NCI-H1694 (cell line): ENCODE measurements around the gene ZACN.

Experiments
- DNase-seq: peaks from one replicate; lab custom pipeline; 2025; lab: John Stamatoyannopoulos, UW

The ZACN gene

GRCh38 chr17:76103274-76104139 lies 24.5 kb downstream of the ZACN start, which contains the start of gene EXOC7:
Gene EXOC7, minus strand, starts transcription at chr17:76103787. Its CDS starts 95 bp downstream, at chr17:76103692.
- peak; percentile 87 for DNase-seq

GRCh38 chr17:76104140-76104895 lies 25.3 kb downstream of the ZACN start:
- no peak for DNase-seq

- no peak for DNase-seq
These were observed 25.9 kb downstream of the ZACN start for GRCh38 chr17:76104896-76105231.

- no peak for DNase-seq
These were observed 27.7 kb downstream of the ZACN start for GRCh38 chr17:76106703-76107102.

GRCh38 chr17:76107509-76107908 lies 28.5 kb downstream of the ZACN start:
- no peak for DNase-seq

- DNase-seq = no peak
These were observed 33.0 kb downstream of the ZACN start for GRCh38 chr17:76111956-76112355.

- no peak for DNase-seq
These were observed 36.3 kb downstream of the ZACN start for GRCh38 chr17:76115138-76115754.

- DNase-seq = no peak
These were observed 40.7 kb downstream of the ZACN start for GRCh38 chr17:76119409-76120371.

GRCh38 chr17:76120658-76121008 lies 41.7 kb downstream of the ZACN start:
- DNase-seq = no peak

- no peak for DNase-seq
These were observed 43.0 kb downstream of the ZACN start for GRCh38 chr17:76121932-76122430.

- no peak for DNase-seq
These were observed 43.6 kb downstream of the ZACN start for GRCh38 chr17:76122431-76123190.

GRCh38 chr17:76123191-76123499 lies 44.2 kb downstream of the ZACN start:
- no peak for DNase-seq

- no peak for DNase-seq
These were observed 45.0 kb downstream of the ZACN start for GRCh38 chr17:76123749-76124581.

- DNase-seq = no peak
These were observed 45.8 kb downstream of the ZACN start for GRCh38 chr17:76124582-76125390.

- no peak for DNase-seq
These were observed 46.4 kb downstream of the ZACN start for GRCh38 chr17:76125391-76125675.

GRCh38 chr17:76125922-76126321 lies 46.9 kb downstream of the ZACN start:
- no peak for DNase-seq

GRCh38 chr17:76130473-76130872 lies 51.5 kb downstream of the ZACN start:
- DNase-seq = no peak

- no peak for DNase-seq
These were observed 52.2 kb downstream of the ZACN start for GRCh38 chr17:76131051-76131691.
